K562 (cell line): ENCODE data around the gene CREB3L4. TPM values are rescaled to one million over a fixed set of nuclear protein-coding genes. Genes with fewer than 3 reads are reported as not detected.

Experiments
- ARID3A ChIP-seq: IDR thresholded peaks from 2 replicates; pipeline ENCODE4 v1.6.1; 2012; ENCODE audit warnings: low read depth, low read length, improper control_type of control experiment, borderline replicate concordance
- CBFB ChIP-seq: sonication (generic); formaldehyde crosslinking; IDR thresholded peaks from 2 replicates; pipeline ENCODE4 v1.4.0; 2020; ENCODE audit warnings: mild to moderate bottlenecking, missing genetic modification reagents
- CTBP1 ChIP-seq: fragments of 450-650 bp; IDR thresholded peaks from 2 replicates; pipeline ENCODE4 v1.6.1; 2016; ENCODE audit warnings: borderline replicate concordance
- HEY1 ChIP-seq: fragments of 250-450 bp; sonication (Bioruptor Pico); IDR thresholded peaks from 2 replicates; pipeline ENCODE4 v1.5.0; 2020; ENCODE audit warnings: mild to moderate bottlenecking, moderate library complexity, borderline replicate concordance
- JUND ChIP-seq, 2 experiments: IDR thresholded peaks; 2 replicates in 1 of 2; 3 replicates in 1 of 2; pipeline ENCODE4 v1.6.1; 2011; ENCODE audit warnings: borderline replicate concordance in 2 of 2, low read depth in 2 of 2, low read length in 2 of 2, improper control_type of control experiment in 1 of 2, missing biosample characterization in 1 of 2, missing genetic modification characterization in 1 of 2, missing genetic modification reagents in 1 of 2
- LCOR ChIP-seq: sonication (generic); formaldehyde crosslinking; IDR thresholded peaks from 2 replicates; pipeline ENCODE4 v1.8.0; 2022; ENCODE audit warnings: mild to moderate bottlenecking, missing genetic modification reagents
- MNT ChIP-seq, 2 experiments: fragments of 450-650 bp; conservative IDR thresholded peaks; 2 replicates each; pipeline ENCODE4 v1.6.1; 2017; ENCODE audit warnings: mild to moderate bottlenecking in 2 of 2, moderate library complexity in 2 of 2
- NCOR1 ChIP-seq: fragments of 450-650 bp; IDR thresholded peaks from 2 replicates; pipeline ENCODE4 v1.6.1; 2016; ENCODE audit warnings: mild to moderate bottlenecking, moderate library complexity
- NR3C1 ChIP-seq: sonication (generic); formaldehyde crosslinking; IDR thresholded peaks from 2 replicates; pipeline ENCODE4 v1.8.1; 2022; ENCODE audit warnings: missing genetic modification reagents
- POLR2G ChIP-seq: fragments of 200-400 bp; formaldehyde crosslinking; IDR thresholded peaks from 2 replicates; pipeline ENCODE4 v1.6.1; 2017; ENCODE audit warnings: low read depth, mild to moderate bottlenecking, antibody characterized with exemption, low read length, moderate library complexity
- TFAP4 ChIP-seq: sonication (generic); formaldehyde crosslinking; IDR thresholded peaks from 2 replicates; pipeline ENCODE4 v1.8.0; 2022; ENCODE audit warnings: missing genetic modification reagents, mild to moderate bottlenecking, moderate library complexity, borderline replicate concordance
- ZNF282 ChIP-seq: sonication (generic); formaldehyde crosslinking; IDR thresholded peaks from 2 replicates; pipeline ENCODE4 v1.8.1; 2023; ENCODE audit warnings: missing genetic modification reagents
- ZNF398 ChIP-seq: fragments of 250-450 bp; sonication (Bioruptor Pico); IDR thresholded peaks from 2 replicates; pipeline ENCODE4 v1.8.0; 2021; ENCODE audit warnings: moderate library complexity, mild to moderate bottlenecking, inconsistent platforms
- polyA plus RNA-seq, 8 experiments: library from polyadenylated mRNA; depleted of rRNA in 4 of 8; stranded (reverse) in 5 of 8; unstranded in 3 of 8; fragments of >200 nt; fragmentation: Nextera tagmentation in 2 of 8; fragmentation: Illumina TruSeq in 1 of 8; extraction: Ambion mirVana in 2 of 8; extraction: Trizol in 1 of 8; gene quantifications; 2 replicates each; pipeline versions ENCODE4 v1.2.1 to v1.2.3, GENCODE V29; 2011 to 2014; ENCODE audit warnings: inconsistent platforms in 1 of 8, missing spikeins in 1 of 8
- total RNA-seq, 7 experiments: library from RNA; depleted of rRNA in 6 of 7; stranded (reverse); fragments of >200 nt in 6 of 7; fragmentation: Illumina TruSeq in 2 of 7; extraction: Trizol in 2 of 7; gene quantifications; 2 replicates each; pipeline versions ENCODE4 v1.2.1 to v1.2.3, GENCODE V29; 2011 to 2021; ENCODE audit warnings: low replicate concordance in 1 of 7
- TF ChIP-seq, protein P1 (sequence below): fragments of 450-650 bp; IDR thresholded peaks from 2 replicates; pipeline ENCODE4 v1.6.1; 2017; ENCODE audit warnings: antibody characterized with exemption, mild to moderate bottlenecking

CREB3L4 gene
- total and polyA plus RNA-seq, 9 of the 15 experiments (the other 6 are each of a cell fraction or from before 2014, with no cell fraction given), result 9.9 to 18.6 (median 13.9) TPM

GRCh38 chr1:153919876-153920852 lies 47.5 kb upstream of the CREB3L4 start (continued):
- no peak for TF ChIP-seq POLR2G
- TF ChIP-seq TFAP4 (CRISPR knock-in tag), result no peak
- 0 out of 2 replicates have a peak, but pooled peaks have one; percentile 64 for TF ChIP-seq LCOR (CRISPR knock-in tag)
- TF ChIP-seq ZNF282 (CRISPR knock-in tag), result no peak
- TF ChIP-seq NCOR1, result peak; percentile 36; the same call in 1 of the 2 replicates
- TF ChIP-seq JUND (IDR thresholded peaks at IDR 0.05; ENCODE audit: borderline replicate concordance, low read depth, low read length), result no peak
- peak; percentile 49; the same call in 1 of the 3 replicates for TF ChIP-seq JUND (tag; IDR thresholded peaks at IDR 0.05; ENCODE audit: borderline replicate concordance, low read depth, low read length)
- TF ChIP-seq ARID3A, result no peak
- TF ChIP-seq NR3C1 (CRISPR knock-in tag), result no peak
- no peak for TF ChIP-seq HEY1
- peak; percentile 49; the same call in 1 of the 2 replicates for TF ChIP-seq CTBP1
- no peak for TF ChIP-seq CBFB
- TF ChIP-seq MNT (conservative IDR thresholded peaks at IDR 0.05), result peak in 1 of 2 experiments; percentile 58; a peak in 1 of 4 replicates
- TF ChIP-seq, protein P1, sequence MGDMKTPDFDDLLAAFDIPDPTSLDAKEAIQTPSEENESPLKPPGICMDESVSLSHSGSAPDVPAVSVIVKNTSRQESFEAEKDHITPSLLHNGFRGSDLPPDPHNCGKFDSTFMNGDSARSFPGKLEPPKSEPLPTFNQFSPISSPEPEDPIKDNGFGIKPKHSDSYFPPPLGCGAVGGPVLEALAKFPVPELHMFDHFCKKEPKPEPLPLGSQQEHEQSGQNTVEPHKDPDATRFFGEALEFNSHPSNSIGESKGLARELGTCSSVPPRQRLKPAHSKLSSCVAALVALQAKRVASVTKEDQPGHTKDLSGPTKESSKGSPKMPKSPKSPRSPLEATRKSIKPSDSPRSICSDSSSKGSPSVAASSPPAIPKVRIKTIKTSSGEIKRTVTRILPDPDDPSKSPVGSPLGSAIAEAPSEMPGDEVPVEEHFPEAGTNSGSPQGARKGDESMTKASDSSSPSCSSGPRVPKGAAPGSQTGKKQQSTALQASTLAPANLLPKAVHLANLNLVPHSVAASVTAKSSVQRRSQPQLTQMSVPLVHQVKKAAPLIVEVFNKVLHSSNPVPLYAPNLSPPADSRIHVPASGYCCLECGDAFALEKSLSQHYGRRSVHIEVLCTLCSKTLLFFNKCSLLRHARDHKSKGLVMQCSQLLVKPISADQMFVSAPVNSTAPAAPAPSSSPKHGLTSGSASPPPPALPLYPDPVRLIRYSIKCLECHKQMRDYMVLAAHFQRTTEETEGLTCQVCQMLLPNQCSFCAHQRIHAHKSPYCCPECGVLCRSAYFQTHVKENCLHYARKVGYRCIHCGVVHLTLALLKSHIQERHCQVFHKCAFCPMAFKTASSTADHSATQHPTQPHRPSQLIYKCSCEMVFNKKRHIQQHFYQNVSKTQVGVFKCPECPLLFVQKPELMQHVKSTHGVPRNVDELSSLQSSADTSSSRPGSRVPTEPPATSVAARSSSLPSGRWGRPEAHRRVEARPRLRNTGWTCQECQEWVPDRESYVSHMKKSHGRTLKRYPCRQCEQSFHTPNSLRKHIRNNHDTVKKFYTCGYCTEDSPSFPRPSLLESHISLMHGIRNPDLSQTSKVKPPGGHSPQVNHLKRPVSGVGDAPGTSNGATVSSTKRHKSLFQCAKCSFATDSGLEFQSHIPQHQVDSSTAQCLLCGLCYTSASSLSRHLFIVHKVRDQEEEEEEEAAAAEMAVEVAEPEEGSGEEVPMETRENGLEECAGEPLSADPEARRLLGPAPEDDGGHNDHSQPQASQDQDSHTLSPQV, result peak; percentile 47; the same call in 1 of the 2 replicates
- TF ChIP-seq ZNF398 (CRISPR knock-in tag), result no peak
